Keratinocyte (primary cell): Measurements from ENCODE around the gene BBOF1. TPM values are rescaled to one million over a fixed set of nuclear protein-coding genes. Genes with fewer than 3 reads are reported as not detected.

Source experiments
- DNase-seq: peaks from one replicate; pipeline ENCODE4 v3.0.0-alpha.2; 2011; ENCODE audit warnings: low read depth, missing footprints, low spot score
- FAIRE-seq: peaks from 2 replicates; lab custom pipeline; 2011; peaks lifted over from hg19 to GRCh38; lab: Jason Lieb, UNC
- H2AFZ ChIP-seq: 2 replicates; pipeline ENCODE4 v1.6.0; 2012; ENCODE audit warnings: low read length, control low read depth, inconsistent platforms; ENCODE audit not compliant: control insufficient read depth
- H3K27ac ChIP-seq: 2 replicates; pipeline ENCODE4 v1.5.1; 2011; ENCODE audit warnings: low read length; ENCODE audit not compliant: control insufficient read depth, insufficient read depth
- H3K27me3 ChIP-seq: 3 replicates; pipeline ENCODE4 v1.6.0; 2011; ENCODE audit warnings: low read length; ENCODE audit not compliant: control insufficient read depth, insufficient read depth; ENCODE audit errors: extremely low read depth
- H3K36me3 ChIP-seq, 2 experiments: 2 replicates in 1 of 2; 3 replicates in 1 of 2; pipeline ENCODE4 v1.5.1; 2011; ENCODE audit warnings: low read length in 2 of 2, mild to moderate bottlenecking in 1 of 2; ENCODE audit not compliant: control insufficient read depth in 2 of 2, insufficient read depth in 2 of 2; ENCODE audit errors: extremely low read depth in 1 of 2
- H3K4me1 ChIP-seq: 3 replicates; pipeline ENCODE4 v1.5.1; 2011; ENCODE audit warnings: low read length; ENCODE audit not compliant: control insufficient read depth, insufficient read depth; ENCODE audit errors: extremely low read depth
- H3K4me2 ChIP-seq: 3 replicates; pipeline ENCODE4 v1.6.0; 2011; ENCODE audit warnings: low read depth, low read length; ENCODE audit not compliant: control insufficient read depth, insufficient read depth; ENCODE audit errors: extremely low read depth
- H3K4me3 ChIP-seq, 3 experiments: fragments of 200-600 bp in 1 of 3; sonication (generic) in 1 of 3; 2 replicates in 2 of 3; 3 replicates in 1 of 3; pipeline ENCODE4 v1.5.1; 2011 to 2016; ENCODE audit warnings: low read length in 3 of 3, mild to moderate bottlenecking in 3 of 3, control low read depth in 2 of 3, inconsistent platforms in 1 of 3, low read depth in 1 of 3, mixed read lengths in 1 of 3, mixed run types in 1 of 3, moderate library complexity in 1 of 3; ENCODE audit not compliant: control insufficient read depth in 2 of 3, insufficient read depth in 2 of 3; ENCODE audit errors: extremely low read depth in 1 of 3
- H3K79me2 ChIP-seq: 2 replicates; pipeline ENCODE4 v1.6.0; 2012; ENCODE audit warnings: low read length; ENCODE audit not compliant: control insufficient read depth, insufficient read depth
- H3K9ac ChIP-seq: 3 replicates; pipeline ENCODE4 v1.6.0; 2011; ENCODE audit warnings: low read length; ENCODE audit not compliant: control insufficient read depth, insufficient read depth; ENCODE audit errors: extremely low read depth
- H3K9me1 ChIP-seq: 3 replicates; pipeline ENCODE4 v1.6.0; 2011; ENCODE audit warnings: low read length; ENCODE audit not compliant: control insufficient read depth, insufficient read depth; ENCODE audit errors: extremely low read depth
- H3K9me3 ChIP-seq: 2 replicates; pipeline ENCODE4 v1.5.1; 2012; ENCODE audit warnings: low read depth, low read length; ENCODE audit not compliant: control insufficient read depth
- H4K20me1 ChIP-seq: 3 replicates; pipeline ENCODE4 v1.6.0; 2011; ENCODE audit warnings: low read length; ENCODE audit not compliant: control insufficient read depth, insufficient read depth; ENCODE audit errors: extremely low read depth
- EZH2 ChIP-seq: IDR thresholded peaks from one replicate; pipeline ENCODE4 v1.6.1; 2012; ENCODE audit warnings: inconsistent platforms, mild to moderate bottlenecking, low read length, moderate library complexity
- dilution Hi-C: fragments of 300-500 bp; cut with MboI; formaldehyde crosslinking; loops from one replicate; pipeline ENCODE4 v1.7.0; 2020; ENCODE audit warnings: low sequenced_read_pairs; ENCODE audit not compliant: extremely low pct_ligation_motif_present
- polyA plus RNA-seq, 5 experiments: library from polyadenylated mRNA; depleted of rRNA in 3 of 5; stranded (reverse) in 3 of 5; stranded (forward) in 1 of 5; unstranded in 1 of 5; fragments of >200 nt; gene quantifications; 1 replicate in 1 of 5; 2 replicates in 3 of 5; 3 replicates in 1 of 5; pipeline versions ENCODE4 v1.2.1 to v1.2.3, GENCODE V29; 2011 to 2012; ENCODE audit warnings: missing spikeins in 2 of 5, low read depth in 1 of 5, low replicate concordance in 1 of 5
- TF ChIP-seq, protein P1 (sequence below), 3 experiments: IDR thresholded peaks in 1 of 3; conservative IDR thresholded peaks in 1 of 3; optimal IDR thresholded peaks in 1 of 3; 2 replicates in 2 of 3; 3 replicates in 1 of 3; pipeline versions ENCODE3 to v1.5.1; 2011; ENCODE audit warnings: low read length in 3 of 3, mild to moderate bottlenecking in 3 of 3, moderate library complexity in 2 of 3, control low read depth in 1 of 3, inconsistent platforms in 1 of 3; ENCODE audit not compliant: insufficient read depth in 2 of 3; ENCODE audit errors: extremely low read depth in 1 of 3

The BBOF1 gene
- polyA plus RNA-seq, 1 donor (not counting 4 experiments of a cell fraction or from before 2014, with no cell fraction given), result 3.0 TPM

DNA sequence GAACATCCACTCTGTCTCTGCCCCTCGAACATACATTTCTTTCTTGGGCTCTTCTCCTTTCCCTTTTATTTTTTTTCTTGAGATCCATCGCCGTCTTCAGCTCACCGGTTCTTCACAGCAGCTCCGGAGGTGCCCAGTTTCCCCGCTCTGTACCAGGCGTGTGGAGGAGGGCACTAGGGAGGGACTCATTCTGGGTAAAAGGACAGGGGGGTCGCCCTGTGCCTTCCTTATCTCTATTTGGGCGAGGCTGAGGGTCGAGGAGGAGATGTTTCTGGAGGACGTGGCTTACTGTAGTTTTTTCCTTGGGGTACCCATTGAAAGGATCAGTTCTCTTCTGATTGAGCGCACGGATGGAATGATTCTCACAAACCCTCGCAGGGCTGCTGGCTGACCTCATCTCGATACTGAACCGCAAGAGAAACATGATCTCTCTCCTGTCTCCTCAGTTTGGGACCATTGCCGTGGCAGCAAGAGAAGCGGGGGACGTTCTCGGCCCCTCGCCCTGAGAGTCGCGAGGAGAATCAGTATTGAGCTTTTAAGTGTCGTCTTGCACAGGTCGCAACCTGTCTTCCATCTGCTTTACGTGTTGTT lies 66.0 kb downstream of the BBOF1 start:
- peak overlapping the region; percentile 31 for H2AFZ ChIP-seq
- no peaks in the 10 kb centered on the region for H3K36me3 ChIP-seq
- DNase-seq (no peak), FAIRE-seq (no peak)
- no peaks in the 10 kb centered on the region for H4K20me1 ChIP-seq
- TF ChIP-seq EZH2, result no peak
- TF ChIP-seq, protein P1, sequence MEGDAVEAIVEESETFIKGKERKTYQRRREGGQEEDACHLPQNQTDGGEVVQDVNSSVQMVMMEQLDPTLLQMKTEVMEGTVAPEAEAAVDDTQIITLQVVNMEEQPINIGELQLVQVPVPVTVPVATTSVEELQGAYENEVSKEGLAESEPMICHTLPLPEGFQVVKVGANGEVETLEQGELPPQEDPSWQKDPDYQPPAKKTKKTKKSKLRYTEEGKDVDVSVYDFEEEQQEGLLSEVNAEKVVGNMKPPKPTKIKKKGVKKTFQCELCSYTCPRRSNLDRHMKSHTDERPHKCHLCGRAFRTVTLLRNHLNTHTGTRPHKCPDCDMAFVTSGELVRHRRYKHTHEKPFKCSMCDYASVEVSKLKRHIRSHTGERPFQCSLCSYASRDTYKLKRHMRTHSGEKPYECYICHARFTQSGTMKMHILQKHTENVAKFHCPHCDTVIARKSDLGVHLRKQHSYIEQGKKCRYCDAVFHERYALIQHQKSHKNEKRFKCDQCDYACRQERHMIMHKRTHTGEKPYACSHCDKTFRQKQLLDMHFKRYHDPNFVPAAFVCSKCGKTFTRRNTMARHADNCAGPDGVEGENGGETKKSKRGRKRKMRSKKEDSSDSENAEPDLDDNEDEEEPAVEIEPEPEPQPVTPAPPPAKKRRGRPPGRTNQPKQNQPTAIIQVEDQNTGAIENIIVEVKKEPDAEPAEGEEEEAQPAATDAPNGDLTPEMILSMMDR (optimal IDR thresholded peaks at IDR 0.05 in 1 of 3, IDR thresholded peaks at IDR 0.05 in 1 of 3, conservative IDR thresholded peaks at IDR 0.05 in 1 of 3; ENCODE audit: extremely low read depth in 1 of 3, insufficient read depth in 2 of 3, low read length in 3 of 3), result no peak
- H3K4me2 ChIP-seq, result peak overlapping the region; percentile 66
- H3K27ac ChIP-seq, result peak overlapping the region; percentile 84
- H3K4me3 ChIP-seq, result peak overlapping the region; percentile 57 to 82 (median 65)
- peaks cover 3% of the 10 kb centered on the region for H3K79me2 ChIP-seq
- dilution Hi-C loops, result no loop called here
- no peaks in the 10 kb centered on the region for H3K9me3 ChIP-seq
- peak overlapping the region; percentile 88 for H3K9ac ChIP-seq
- H3K9me1 ChIP-seq, result no peaks in the 10 kb centered on the region
- peaks cover 14% of the 10 kb centered on the region for H3K4me1 ChIP-seq
- no peaks in the 10 kb centered on the region for H3K27me3 ChIP-seq

DNA sequence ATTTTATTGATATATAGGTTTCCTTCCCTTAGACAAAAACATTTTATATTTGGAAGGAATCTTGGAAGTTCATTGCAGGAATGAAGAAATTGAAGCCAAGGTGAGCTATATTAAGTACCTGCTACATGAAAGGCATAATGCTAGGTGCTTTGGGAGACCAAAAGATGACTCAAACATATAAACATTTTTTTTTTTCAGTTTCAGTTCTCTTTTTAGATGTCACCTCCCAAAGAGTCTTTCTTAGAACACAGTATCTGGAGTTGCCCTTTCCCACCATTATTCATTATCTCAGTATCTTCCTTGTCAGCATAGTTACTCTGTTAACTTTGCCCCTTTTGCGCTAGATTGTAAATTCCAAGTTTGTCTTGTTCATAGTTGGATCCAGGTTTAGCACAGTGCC lies 66.7 kb downstream of the BBOF1 start:
- no peaks in the 10 kb centered on the region for H4K20me1 ChIP-seq
- DNase-seq, result no peak
- no peaks in the 10 kb centered on the region for H3K9me3 ChIP-seq
- no peaks in the 10 kb centered on the region for H3K36me3 ChIP-seq
- H3K9me1 ChIP-seq, result no peaks in the 10 kb centered on the region
- FAIRE-seq, result no peak
- peaks cover 3% of the 10 kb centered on the region for H3K79me2 ChIP-seq
- H3K9ac ChIP-seq, result peak overlapping the region; percentile 88
- TF ChIP-seq EZH2, result no peak
- TF ChIP-seq, protein P1 (optimal IDR thresholded peaks at IDR 0.05 in 1 of 3, IDR thresholded peaks at IDR 0.05 in 1 of 3, conservative IDR thresholded peaks at IDR 0.05 in 1 of 3; ENCODE audit: extremely low read depth in 1 of 3, insufficient read depth in 2 of 3, low read length in 3 of 3), result no peak
- H2AFZ ChIP-seq, result no peak overlapping the region
- no peaks in the 10 kb centered on the region for H3K27me3 ChIP-seq
- dilution Hi-C loops, result no loop called here
- H3K27ac ChIP-seq, result peak overlapping the region; percentile 84
- H3K4me3 ChIP-seq, result peak overlapping the region; percentile 57 to 82 (median 65)
- peak overlapping the region; percentile 66 for H3K4me2 ChIP-seq
- peaks cover 14% of the 10 kb centered on the region for H3K4me1 ChIP-seq
